Hepatocyte (in vitro differentiated cells): Measurements from ENCODE around the gene LUC7L2. TPM values are rescaled to one million over a fixed set of nuclear protein-coding genes. Genes with fewer than 3 reads are reported as not detected.
"Not testable (repeated sequence)": the region's sequence is repeated elsewhere in the genome, so short reads cannot be mapped to it uniquely, and the experiment has no call there.

Source experiments
- DNase-seq: peaks from one replicate; pipeline ENCODE4 v3.0.0-alpha.2; 2016; ENCODE audit warnings: low spot score
- H2AFZ ChIP-seq: fragments of 200-600 bp; sonication (generic); 2 replicates; pipeline ENCODE4 v1.6.0; 2016; ENCODE audit warnings: antibody characterized with exemption, mild to moderate bottlenecking
- H3K27ac ChIP-seq: fragments of 200-600 bp; sonication (generic); 2 replicates; pipeline ENCODE4 v1.5.1; 2016; ENCODE audit warnings: mild to moderate bottlenecking
- H3K27me3 ChIP-seq: fragments of 200-600 bp; sonication (generic); 2 replicates; pipeline ENCODE4 v1.6.1; 2016
- H3K36me3 ChIP-seq: fragments of 200-600 bp; sonication (generic); replicated peaks from 2 replicates; pipeline ENCODE4 v1.5.1; 2016; ENCODE audit warnings: low read depth; ENCODE audit not compliant: insufficient read depth
- H3K4me1 ChIP-seq: fragments of 200-600 bp; sonication (generic); 2 replicates; pipeline ENCODE4 v1.5.1; 2016; ENCODE audit warnings: mild to moderate bottlenecking, moderate library complexity; ENCODE audit not compliant: insufficient read depth
- H3K4me2 ChIP-seq: fragments of 200-600 bp; sonication (generic); 2 replicates; pipeline ENCODE4 v1.6.0; 2016
- H3K4me3 ChIP-seq: fragments of 200-600 bp; sonication (generic); 2 replicates; pipeline ENCODE4 v1.5.1; 2016; ENCODE audit warnings: mild to moderate bottlenecking
- H3K79me2 ChIP-seq: fragments of 200-600 bp; sonication (generic); 2 replicates; pipeline ENCODE4 v1.6.0; 2017; ENCODE audit warnings: mild to moderate bottlenecking
- H3K9me2 ChIP-seq: fragments of 200-600 bp; sonication (generic); replicated peaks from 2 replicates; pipeline ENCODE4 v1.6.0; 2017; ENCODE audit warnings: mild to moderate bottlenecking; ENCODE audit not compliant: insufficient read depth
- H3K9me3 ChIP-seq: fragments of 200-600 bp; sonication (generic); 2 replicates; pipeline ENCODE4 v1.5.1; 2016; ENCODE audit warnings: low read depth, mild to moderate bottlenecking
- H4K20me1 ChIP-seq: fragments of 200-600 bp; sonication (generic); 2 replicates; pipeline ENCODE4 v1.6.0; 2016; ENCODE audit warnings: mild to moderate bottlenecking; ENCODE audit not compliant: insufficient read depth, poor library complexity, severe bottlenecking
- EZH2 ChIP-seq: fragments of 200-600 bp; sonication (generic); IDR thresholded peaks from 2 replicates; pipeline ENCODE4 v1.6.1; 2016; ENCODE audit warnings: antibody characterized with exemption, mild to moderate bottlenecking, borderline replicate concordance
- EZH2phosphoT487 ChIP-seq: fragments of 200-600 bp; sonication (generic); IDR thresholded peaks from one replicate; pipeline ENCODE4 v1.6.1; 2018; ENCODE audit warnings: antibody characterized with exemption, mild to moderate bottlenecking, low read depth, moderate library complexity; ENCODE audit not compliant: unreplicated experiment, severe bottlenecking
- WGBS: methylation state at CpG from one replicate; pipeline ENCODE4 v1.1.6; 2016; ENCODE audit warnings: low lambda C conversion rate; ENCODE audit errors: missing lambda C conversion rate; 5-methylcytosine and 5-hydroxymethylcytosine counted together
- polyA plus RNA-seq: library from polyadenylated mRNA; unstranded; fragments of >200 nt; fragmentation: Nextera tagmentation; extraction: Ambion mirVana; gene quantifications from 2 replicates; pipeline ENCODE4 v1.2.1, GENCODE V29; 2016
- total RNA-seq: library from RNA; depleted of rRNA; stranded (reverse); fragments of >200 nt; gene quantifications from 2 replicates; pipeline ENCODE4 v1.2.3, GENCODE V29; 2014
- TF ChIP-seq, protein P1 (sequence below): fragments of 200-600 bp; sonication (generic); IDR thresholded peaks from 2 replicates; pipeline ENCODE4 v1.5.1; 2016; ENCODE audit warnings: antibody characterized with exemption, mild to moderate bottlenecking; ENCODE audit not compliant: poor library complexity

LUC7L2 gene
- total and polyA plus RNA-seq, 2 experiments from 2014 or later: 68.6 to 76.4 TPM

DNA sequence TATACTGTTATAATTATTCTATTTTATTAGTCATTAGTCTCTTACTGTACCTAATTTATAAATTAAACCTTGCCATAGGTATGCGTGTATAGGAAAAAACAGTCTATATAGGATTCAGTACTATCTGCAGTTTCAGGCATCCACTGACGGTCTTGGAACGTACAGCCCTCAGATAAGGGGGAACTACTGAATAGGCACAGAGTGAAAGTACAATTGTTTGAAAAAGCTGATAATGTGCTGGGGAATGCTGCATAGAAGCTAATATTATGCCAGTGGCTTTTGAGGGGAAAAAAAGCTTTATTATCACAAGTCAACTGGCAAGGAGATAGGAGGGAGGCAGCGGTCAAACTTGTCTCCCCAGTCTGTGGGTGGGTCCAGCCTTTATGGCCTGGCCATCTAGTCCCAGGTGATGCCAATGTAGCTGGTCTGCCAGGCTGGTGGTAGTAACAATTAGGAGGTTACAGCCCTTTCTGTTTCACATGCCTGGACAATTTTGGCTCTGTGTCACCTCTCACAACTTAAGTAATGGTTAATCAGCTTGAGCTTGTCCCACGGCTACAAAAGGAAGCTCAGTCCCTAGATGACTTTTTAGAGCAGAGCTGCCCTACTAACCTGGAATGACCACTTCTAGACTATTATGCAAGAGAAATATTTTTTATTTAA, 26.9 kb upstream of the LUC7L2 start:
- no peaks in the 10 kb centered on the region for H3K79me2 ChIP-seq
- TF ChIP-seq EZH2 (no peak), EZH2phosphoT487 (no peak)
- TF ChIP-seq, protein P1, sequence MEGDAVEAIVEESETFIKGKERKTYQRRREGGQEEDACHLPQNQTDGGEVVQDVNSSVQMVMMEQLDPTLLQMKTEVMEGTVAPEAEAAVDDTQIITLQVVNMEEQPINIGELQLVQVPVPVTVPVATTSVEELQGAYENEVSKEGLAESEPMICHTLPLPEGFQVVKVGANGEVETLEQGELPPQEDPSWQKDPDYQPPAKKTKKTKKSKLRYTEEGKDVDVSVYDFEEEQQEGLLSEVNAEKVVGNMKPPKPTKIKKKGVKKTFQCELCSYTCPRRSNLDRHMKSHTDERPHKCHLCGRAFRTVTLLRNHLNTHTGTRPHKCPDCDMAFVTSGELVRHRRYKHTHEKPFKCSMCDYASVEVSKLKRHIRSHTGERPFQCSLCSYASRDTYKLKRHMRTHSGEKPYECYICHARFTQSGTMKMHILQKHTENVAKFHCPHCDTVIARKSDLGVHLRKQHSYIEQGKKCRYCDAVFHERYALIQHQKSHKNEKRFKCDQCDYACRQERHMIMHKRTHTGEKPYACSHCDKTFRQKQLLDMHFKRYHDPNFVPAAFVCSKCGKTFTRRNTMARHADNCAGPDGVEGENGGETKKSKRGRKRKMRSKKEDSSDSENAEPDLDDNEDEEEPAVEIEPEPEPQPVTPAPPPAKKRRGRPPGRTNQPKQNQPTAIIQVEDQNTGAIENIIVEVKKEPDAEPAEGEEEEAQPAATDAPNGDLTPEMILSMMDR: no peak
- H3K9me2 ChIP-seq: no peaks in the 10 kb centered on the region
- no peaks in the 10 kb centered on the region for H3K4me1 ChIP-seq
- H4K20me1 ChIP-seq: no peaks in the 10 kb centered on the region
- H3K4me3 ChIP-seq: no peak overlapping the region
- no peak overlapping the region for H2AFZ ChIP-seq
- DNase-seq: no peak
- no peak overlapping the region for H3K27ac ChIP-seq
- no peaks in the 10 kb centered on the region for H3K36me3 ChIP-seq
- H3K27me3 ChIP-seq: no peaks in the 10 kb centered on the region
- peak overlapping the region; percentile 33 for H3K4me2 ChIP-seq
- no peaks in the 10 kb centered on the region for H3K9me3 ChIP-seq
- WGBS: 58% methylated on average over 5 of the region's 5 CpGs

DNA sequence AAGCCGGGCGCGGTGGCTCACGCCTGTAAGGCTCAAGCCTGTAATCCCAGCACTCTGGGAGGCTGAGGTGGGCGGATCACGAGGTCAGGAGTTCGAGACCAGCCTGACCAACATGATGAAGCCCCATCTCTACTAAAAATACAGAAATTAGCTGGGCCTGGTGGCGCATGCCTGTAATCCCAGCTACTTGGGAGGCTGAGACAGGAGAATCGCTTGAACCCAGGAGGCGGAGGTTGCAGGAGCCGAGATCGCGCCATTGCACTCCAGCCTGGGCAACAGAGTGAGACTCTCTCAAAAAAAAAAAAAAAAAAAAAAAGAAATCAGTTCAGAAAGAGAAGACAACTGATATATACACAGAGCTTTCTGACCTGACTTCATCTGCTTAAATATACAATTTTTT, 26.3 kb upstream of the LUC7L2 start:
- not testable (repeated sequence) for H3K9me2 ChIP-seq, H3K4me3 ChIP-seq, H3K4me2 ChIP-seq, H4K20me1 ChIP-seq, H3K9me3 ChIP-seq, H3K27ac ChIP-seq, H3K79me2 ChIP-seq, H2AFZ ChIP-seq, H3K36me3 ChIP-seq, DNase-seq, H3K4me1 ChIP-seq, H3K27me3 ChIP-seq
- 97% methylated on average over 13 of the region's 13 CpGs for WGBS

DNA sequence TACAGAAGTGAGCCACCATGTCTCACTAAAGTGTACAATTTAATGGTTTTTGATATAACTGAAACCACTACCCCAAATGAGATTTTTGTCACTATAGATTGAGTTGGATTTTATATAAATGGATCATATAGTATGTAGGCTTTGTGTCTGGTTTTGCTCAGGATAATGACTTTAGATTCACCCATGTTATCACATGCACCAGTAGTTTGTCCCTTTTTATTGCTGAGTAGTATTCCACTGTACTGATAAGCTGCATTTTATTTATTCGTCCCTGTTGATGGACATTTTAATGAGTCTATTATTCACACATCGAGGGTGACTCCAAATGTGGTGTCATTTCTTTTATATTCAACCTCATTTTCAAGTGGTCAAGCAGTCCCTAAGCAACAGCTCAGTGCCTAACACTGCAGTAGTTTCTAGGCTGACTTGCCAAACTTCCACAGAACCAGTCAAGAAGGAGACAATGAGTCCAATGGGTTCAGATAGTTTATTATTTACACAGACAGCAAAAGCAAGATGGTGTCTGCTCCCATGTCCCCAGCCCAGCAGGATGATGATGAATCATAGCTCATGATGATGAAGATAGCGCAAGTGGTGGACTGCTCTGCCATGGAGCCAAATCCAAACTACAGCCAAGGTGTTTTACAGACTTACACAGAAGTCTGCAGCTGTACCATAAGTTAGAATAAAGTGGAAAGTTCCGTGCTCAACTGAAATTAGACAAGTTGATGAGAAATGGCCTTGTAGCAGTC, 25.1 kb upstream of the LUC7L2 start:
- no peak for DNase-seq
- TF ChIP-seq EZH2phosphoT487 (no peak), EZH2 (no peak)
- TF ChIP-seq, protein P1: no peak
- no peak overlapping the region for H3K4me3 ChIP-seq
- no peaks in the 10 kb centered on the region for H3K36me3 ChIP-seq
- H3K4me1 ChIP-seq: no peaks in the 10 kb centered on the region
- no peaks in the 10 kb centered on the region for H3K79me2 ChIP-seq
- no peak overlapping the region for H3K4me2 ChIP-seq
- no peaks in the 10 kb centered on the region for H4K20me1 ChIP-seq
- H3K9me2 ChIP-seq: no peaks in the 10 kb centered on the region
- 92% methylated on average over 4 of the region's 4 CpGs for WGBS
- H3K9me3 ChIP-seq: no peaks in the 10 kb centered on the region
- H3K27me3 ChIP-seq: no peaks in the 10 kb centered on the region
- no peak overlapping the region for H3K27ac ChIP-seq
- H2AFZ ChIP-seq: no peak overlapping the region

DNA sequence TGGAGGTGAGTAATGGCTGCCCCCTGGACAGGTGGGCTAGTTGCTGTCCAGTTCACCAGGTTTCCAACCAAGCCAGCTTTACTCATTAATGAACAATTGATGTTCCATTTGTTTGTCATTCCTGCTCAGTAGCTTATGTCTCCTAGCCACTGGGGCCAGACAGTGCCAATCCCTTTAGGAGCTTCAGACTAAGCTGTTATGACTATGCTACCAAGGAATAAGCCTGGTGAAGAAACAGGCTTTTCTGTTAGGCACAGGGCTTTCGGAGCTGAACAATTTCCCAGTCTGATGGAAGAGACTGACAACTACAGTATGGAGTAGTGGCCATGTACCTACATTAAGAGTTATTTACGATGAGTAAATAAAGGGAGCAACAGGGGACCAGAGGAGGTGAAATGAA, 20.7 kb upstream of the LUC7L2 start:
- no peaks in the 10 kb centered on the region for H3K27me3 ChIP-seq
- H3K4me3 ChIP-seq: no peak overlapping the region
- no peaks in the 10 kb centered on the region for H4K20me1 ChIP-seq
- 88% methylated on average over 2 of the region's 2 CpGs for WGBS
- H3K9me2 ChIP-seq: no peaks in the 10 kb centered on the region
- H3K4me1 ChIP-seq: no peaks in the 10 kb centered on the region
- H3K79me2 ChIP-seq: peaks cover 21% of the 10 kb centered on the region
- H3K36me3 ChIP-seq: no peaks in the 10 kb centered on the region
- H3K27ac ChIP-seq: no peak overlapping the region
- TF ChIP-seq EZH2phosphoT487 (no peak), EZH2 (no peak)
- TF ChIP-seq, protein P1: no peak
- H3K9me3 ChIP-seq: no peaks in the 10 kb centered on the region
- H2AFZ ChIP-seq: no peak overlapping the region
- DNase-seq: no peak
- H3K4me2 ChIP-seq: no peak overlapping the region
